ENCODE results near the gene WAPL.

Gene WAPL

DNA sequence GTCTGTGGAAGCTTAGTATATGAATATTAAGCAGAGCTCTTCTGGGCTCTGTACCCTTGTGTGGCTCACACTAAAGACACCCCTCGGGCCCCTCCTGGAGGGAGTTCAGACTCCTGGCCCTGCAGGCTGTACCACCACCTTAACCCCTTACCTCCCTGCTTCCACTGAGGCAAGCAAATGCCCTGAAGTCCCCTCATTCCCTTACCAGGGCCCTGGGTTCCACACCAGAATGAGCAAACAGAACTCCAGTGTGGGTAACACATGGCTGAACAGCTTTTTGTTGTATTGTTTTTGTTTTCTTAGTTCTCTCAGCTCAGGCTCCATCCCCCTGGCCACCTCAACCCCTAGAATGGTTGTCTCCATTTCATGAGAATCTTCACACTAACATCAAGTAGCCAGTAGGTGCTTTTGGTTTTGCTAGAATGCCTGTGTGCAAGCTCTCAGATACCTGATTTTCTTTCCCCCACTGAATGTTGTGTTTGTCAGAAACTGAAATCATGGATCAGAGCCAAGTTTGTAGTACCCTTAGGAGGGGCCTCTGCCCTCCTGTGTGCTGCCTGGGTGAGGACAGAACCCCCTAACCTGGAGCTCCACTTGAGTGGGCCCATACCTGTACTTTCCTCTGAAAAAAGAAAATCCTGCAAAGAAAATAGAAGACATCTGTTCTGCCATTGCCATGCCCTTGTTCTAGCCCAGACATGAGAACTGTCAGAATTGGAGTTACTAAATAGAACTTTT lies 2.8 kb upstream of the WAPL start:
- no peak for DNase-seq

DNA sequence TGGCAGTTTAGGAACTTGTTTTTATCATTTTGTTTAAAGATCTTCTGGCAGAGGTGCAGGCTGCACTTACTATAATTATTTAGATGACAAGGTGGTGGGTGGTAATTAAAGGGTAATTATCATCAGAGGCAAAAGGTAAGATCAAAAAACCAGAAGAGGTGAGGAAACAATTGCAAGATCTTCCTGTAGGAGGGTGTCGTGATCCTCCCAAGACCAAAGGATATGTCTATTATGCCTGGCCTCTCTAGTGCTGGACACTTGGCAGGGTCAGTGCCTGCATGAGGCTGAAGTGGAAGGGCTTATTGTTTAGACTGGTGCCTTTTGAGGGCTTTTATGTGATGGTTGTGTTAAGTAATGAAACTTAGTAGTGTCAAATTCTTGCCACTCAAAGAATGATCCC lies 1.8 kb upstream of the WAPL start:
- no peak for DNase-seq

DNA sequence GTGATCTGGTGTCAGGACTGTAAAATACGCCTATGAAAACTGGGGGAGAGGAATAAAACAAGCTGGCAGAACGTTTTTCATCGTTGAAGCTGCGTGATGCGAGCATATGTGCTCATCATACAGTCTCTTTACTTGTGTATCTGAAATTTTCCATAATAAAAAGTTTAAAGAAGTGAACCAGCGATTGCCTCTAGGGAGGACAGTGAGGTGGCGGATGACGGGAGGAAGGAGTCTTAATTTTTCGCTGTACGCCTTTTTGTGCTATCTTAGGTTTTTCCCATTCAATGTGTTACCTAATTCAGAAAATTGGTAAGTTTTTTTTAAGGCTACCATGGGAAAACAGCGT lies 891 bp upstream of the WAPL start:
- no peak for DNase-seq

DNA sequence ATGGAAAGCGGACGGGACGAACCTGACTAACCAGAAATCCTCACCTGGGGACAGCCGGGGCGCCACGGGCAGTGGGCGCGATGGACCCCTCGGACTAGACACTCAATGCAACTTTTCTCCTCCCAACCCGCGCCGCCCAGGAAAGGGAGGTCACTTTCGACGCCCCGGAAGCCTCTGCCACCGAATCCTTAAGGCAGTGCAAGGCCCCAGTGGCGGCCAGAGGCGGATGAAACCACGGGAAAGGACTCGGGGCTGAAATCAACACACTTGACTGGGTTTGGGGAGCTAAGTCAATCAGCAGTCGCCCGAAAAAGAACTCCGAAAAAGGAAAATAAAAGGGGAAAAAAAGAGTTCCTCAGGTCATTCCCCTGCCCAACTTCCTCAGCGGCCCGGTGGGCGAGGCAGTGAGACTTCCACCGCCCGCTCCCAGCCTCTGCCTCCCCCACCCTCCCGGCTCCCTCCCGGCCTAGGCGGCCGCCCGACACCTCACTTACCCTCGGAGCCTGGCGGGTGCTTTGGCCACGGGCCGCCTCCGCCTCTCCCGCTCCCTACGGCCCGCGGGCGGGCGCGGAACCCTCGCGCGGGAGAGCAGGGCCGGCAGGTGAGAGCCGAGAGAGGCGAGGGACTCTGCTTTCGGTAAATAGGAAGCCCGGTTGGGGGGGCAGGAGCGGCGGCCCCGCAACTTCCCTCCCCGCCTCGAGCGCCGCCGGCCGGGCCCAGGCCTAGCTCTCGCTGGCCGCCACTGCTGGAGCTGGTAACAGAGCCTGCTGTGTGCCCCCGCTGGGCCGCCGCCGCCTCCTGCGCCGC lies 518 bp downstream of the WAPL start:
- DNase-seq: peak; percentile 67

DNA sequence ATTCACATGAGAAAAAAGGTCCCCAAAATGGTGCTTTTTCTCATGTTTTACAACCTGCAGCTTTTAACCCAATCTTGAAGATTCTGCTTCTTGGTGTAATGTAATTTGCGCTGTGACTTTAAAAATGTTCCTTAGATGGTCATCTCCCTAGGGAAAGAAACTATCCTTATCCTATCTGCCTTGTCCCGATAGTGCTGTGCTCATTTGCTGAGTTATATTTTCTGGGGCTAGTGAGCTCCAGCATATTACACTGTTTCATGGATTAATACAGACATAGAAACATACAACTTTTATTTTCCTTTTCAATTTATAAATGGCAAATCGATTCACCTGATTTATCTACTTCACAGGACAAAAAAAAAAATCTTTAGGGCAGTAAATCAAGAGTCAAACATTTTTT lies 2.8 kb downstream of the WAPL start:
- no peak for DNase-seq

DNA sequence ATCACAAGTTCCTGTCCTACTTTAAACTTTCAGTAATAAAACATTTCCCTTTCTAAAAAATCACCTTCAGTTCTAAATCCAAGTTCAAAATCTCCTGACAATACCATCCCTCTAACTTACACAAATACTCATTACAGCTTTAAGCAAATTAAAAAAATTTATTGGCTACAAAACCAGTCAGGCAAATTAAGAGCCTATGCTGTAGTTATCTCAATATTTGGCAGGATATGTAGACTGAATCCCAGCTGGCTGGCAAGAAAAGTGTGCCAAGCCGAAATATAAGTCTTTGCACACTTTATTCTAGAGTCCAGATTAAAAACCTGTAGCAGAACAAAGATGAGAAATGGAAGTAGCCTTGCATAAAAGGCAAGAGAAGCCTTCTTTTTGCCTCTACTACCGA lies 9.5 kb downstream of the WAPL start:
- DNase-seq: no peak

DNA sequence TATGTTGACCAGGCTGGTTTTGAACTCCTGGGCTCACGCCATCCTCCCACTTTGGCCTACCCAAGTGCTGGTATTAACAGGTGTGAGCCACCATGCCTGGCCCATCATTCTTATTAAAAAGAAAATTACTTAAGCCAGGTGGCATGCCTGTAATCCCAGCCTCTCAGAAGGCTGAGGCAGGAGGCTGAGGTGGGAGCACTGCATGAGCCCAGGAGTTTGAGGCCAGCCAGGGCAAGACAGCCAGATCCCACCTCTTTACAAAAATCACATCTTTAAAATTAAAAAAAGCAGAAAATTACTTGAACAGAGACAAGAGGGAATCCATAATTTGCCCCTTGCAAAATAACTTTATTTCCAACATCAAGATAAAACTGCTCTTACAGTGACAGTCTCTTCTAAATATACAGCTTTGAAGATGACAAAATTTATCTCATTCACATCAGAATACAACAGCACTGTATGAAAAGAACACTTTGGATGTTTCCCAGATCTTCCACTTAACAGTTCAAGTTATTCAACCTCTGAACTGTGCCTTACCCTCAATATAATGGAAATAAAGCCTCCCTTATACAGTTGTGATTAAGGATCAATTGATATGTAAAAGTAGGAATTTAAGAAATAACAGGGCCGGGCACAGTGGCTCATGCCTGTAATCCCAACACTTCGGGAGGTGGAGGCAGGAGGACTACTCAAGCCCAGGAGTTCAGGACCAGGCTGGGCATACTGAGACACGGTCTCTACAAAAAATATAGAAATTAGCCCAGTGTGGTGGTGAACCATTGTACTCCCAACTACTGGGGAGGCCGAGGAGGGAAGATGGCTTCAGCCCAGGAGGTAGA lies 10.3 kb downstream of the WAPL start:
- no peak for DNase-seq

DNA sequence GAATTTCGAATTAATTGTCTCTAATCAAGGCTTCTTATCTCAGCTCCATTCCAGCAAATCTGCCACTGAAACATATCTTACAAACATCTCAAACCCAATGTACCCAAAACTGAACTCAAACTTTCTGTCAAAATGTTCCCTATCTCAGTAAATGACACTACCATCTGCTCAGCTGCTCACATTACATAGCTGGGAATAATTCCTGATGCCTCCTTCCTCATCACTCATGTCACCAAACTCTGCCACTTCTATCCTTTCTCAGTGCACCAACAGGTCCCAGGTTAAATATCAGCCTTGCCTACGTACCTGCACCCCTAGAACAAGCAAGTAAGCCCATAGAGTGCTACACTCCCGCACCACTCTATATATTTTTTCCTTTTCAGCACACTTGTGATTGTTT lies 12.4 kb downstream of the WAPL start:
- DNase-seq: no peak

DNA sequence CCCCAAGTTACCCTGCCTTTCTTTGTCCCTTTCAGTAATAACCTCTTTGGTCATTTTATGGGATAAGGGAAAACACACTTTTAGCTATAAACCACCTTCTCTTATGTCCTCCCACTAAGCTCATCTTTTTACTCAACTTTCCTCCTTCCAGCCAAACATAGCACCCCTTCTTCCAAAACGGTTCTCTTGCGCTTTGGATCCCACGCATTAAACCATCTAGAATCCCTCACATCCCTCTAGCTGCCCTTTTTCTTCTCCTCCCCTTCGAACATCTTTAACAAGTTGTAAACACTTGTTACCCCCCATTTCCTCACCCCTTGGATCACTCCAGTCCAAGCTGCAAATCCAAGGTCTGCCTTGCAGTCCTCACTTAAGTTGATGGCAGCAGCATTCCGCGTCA lies 13.4 kb downstream of the WAPL start:
- DNase-seq: no peak

DNA sequence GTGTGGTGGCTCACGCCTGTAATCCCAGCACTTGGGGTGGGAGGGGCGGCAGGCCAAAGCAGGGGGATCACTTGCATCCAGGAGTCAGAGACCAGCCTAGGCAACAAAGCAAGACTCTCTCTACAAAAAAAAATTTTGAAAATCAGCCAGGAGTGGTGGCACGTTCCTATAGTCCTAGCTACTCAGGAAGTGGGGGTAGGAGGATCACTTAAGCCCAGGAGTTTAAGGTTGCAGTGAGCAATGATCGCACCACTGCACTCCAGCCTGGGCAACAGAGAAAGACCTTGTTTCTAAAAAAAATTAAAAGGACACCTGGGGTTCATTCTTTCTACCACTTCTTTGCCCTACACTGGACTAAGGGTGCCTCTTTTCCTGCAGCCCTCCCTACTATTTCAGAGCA lies 15.1 kb downstream of the WAPL start:
- no peak for DNase-seq

DNA sequence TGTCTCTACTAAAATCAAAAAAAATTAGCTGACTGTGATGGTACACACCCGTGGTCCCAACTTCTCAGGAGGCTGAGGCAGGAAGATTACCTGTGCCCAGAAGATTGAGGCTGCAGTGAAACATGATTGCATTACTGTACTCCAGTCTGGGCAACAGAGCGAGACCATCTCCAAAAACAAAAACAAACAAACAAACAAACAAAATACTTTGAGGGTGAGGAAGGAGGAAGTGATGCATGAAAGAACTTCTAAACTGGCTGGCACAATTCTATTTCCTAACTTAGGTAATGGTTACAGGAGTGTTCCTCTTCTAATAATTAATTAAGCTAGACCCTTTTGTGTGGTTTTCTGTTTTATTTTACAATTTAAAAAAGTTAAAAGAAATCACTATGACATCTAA lies 15.5 kb downstream of the WAPL start:
- DNase-seq: no peak

DNA sequence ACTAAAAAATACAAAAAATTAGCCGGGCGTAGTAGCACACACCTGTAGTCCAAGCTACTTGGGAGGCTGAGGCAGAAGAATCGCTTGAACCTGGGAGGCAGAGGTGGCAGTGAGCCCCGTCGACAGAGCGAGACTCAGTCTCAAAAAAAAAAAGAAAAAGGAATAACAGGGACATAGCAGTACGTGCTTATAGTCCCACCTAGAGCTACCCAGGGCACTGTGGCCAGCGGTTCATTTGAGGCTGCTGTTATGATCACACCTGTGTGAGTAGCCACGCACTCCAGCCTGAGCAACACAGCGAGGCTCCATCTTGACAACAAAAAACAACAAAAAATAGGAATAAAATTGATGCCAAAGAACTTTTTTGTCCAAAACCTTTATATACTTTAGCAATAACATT lies 17.1 kb downstream of the WAPL start:
- no peak for DNase-seq

DNA sequence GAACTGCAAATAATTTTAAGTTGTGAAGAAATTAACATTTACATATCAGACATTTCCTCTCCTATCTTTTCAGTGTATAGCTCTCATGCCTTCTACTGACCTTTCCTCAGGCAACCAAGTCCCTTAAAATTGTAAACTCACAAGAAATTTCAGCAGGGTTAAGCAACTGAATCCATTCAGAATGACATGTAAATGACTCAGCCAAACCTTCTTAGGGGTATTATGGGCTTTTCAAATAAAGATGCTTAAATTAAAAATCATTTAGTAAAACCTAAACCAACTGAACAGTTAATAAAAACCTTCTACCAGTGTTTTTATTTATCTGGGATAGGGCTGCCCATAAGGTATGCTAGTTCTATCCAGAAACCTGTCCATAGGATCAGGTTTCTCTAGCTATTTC lies 20.7 kb downstream of the WAPL start:
- no peak for DNase-seq

DNA sequence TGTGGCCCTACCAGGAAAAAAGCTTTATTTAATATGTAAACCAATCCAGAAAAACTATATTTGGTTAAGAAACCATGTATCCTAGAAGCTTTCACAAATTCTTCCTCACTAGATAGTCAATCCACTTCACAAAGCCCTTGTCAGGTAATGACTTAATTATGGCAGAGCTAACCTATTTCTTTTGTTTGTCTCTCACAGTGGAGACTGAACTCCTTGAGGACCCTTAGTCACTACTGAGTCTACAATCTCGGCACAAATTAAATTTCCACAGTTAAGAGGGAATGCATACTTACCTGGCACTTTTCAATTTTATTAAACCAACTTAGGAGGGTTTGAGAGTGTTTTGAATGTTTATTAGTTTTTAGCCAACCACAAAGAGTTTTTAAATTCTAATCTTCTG lies 23.0 kb downstream of the WAPL start:
- DNase-seq: no peak

DNA sequence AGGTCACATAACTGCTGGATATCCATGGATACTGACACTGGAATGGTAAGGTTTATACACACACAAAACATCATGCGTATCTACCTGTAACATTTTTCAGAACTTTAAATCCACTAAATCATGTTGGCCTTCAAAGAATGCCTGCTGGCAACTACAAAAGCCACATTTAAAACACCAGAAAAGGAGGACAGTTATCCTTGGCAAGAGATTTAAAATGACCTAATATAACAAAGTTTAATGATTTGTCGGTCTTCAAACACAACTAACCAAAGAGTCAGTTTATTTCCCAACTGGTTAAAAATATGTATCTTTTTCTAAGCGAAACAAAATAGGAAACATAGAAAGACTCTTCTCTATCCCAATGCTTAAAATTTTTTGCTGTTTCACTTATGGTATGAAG lies 24.0 kb downstream of the WAPL start:
- DNase-seq: no peak

DNA sequence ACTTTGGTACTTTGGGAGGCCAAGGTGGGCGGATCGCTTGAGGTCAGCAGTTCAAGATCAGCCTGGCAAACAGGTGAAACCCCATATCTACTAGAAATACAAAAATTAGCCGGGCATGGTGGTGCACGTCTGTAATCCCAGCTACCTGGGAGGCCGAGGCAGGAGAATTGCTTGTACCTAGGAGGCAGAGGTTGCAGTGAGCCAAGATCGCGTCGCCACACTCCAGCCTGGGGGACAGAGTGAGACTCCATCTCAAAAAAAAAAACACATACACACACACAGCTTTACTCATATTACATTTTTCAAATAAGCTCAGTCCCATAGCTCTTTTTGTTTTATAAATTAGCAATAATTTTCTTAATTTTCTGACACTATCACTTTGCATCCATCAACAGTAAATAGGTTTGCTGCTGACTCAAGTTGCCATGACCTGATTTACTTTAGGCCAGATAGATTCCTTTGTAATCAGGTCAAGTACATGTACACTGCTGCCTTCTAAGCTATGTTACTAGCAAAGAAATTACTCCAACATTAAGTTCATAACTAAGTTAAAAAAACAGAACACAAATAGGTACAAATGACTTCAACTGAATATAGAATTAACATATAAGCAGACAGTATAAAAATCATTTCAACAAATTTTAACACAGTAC lies 31.5 kb downstream of the WAPL start:
- DNase-seq: no peak

DNA sequence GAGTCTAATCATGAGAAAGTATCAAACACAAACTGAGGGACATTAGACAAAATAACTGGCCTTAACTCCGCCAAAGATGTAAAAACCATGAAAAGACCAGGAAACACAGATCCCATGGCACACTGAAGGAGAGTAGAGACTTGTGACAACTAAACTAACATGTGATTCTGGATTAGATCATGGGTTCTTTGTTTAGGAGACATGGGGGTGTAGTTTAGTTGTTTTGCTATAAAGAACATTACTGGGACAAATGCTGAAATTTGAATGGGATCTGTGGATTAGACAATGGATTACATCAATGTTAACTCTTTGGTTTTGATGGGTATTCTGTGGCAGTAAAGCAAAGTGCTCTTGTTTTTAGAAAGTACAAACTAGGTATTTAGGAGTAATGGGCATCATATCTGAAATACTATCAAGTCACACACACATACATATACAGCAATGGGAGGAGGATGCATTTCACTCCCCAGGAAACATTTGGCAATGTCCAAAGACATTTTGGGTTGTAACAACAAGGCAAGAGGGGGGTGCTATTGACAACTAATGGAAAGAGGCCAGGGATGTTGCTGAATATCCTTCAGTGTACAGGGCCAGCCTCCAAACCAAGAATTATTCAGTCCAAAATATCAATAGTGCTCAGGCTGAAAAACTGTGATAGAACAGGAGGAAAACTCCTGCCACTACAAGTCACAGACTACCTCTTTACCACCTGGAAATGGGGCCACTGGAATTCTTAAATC lies 32.4 kb downstream of the WAPL start:
- no peak for DNase-seq

DNA sequence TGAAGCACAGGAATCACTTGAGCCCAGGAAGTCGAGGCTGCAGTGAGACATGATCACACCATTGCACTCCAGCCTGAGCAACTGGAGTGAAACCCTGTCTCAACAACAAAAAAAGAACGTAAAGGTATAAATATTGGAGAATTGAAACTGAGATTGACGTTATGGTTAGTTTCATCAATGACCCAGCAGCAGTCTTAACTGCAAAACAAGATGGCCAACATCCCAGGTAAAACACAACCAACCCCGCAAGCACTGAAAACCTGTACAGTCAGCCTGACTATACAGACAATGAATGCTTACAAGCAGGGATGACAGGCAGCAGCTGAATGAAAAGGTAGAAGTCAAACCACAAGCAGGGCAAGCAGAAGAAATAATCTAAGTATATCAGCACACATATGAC lies 34.7 kb downstream of the WAPL start:
- no peak for DNase-seq

DNA sequence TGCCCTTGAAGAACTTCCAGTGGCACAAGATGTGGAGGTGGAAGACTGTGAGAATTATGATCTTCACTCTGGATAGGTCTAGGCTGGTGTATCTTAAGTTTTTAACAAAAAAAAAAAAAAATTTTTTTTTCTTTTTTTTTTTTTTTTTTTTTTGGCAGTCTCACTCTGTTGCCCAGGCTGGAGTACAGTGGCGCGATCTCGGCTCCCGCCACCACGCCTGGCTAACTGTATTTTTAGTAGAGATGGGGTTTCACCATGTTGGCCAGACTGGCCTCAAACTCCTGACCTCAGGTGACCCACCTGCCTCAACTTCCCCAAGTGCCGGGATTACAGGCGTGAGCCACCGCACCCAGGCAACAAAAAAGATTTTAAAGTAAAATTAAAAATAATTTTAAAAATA lies 37.9 kb downstream of the WAPL start:
- no peak for DNase-seq

DNA sequence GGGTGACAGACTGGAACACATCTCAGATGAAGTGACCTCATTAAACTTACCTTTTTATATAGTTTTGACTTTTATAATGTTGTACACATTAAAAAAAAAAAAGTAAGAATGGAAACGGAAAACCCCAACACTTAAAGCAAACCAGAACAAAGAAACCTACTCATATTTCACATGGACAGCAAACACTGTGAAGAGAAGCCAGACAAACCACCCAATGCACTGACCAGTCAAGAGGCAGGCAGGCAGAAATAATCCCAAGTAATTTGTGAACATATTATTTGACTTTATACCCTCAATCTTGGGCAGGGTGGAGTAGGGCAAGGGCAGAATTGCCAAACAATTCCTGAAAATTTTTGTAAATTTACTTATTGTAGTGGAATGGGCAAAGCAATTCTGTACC lies 39.8 kb downstream of the WAPL start:
- DNase-seq: no peak

DNA sequence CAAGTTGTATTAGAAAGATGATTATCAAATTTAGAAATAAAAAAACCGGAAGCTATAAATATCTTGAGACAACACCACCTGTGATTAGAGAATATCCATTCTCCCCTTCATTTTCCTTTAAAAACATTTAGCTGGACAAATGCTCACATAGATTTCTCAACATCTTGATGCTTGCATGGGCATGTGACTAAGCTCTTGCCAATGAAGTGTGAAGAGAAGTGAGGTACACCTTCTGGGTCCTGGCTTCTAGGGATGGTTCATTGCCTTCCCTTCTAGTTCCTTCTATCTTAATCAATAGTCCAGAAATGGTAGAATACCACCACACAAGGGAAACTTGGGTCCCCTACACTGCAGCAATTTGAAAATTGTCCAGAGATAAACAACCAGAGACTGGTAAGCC lies 41.0 kb downstream of the WAPL start:
- DNase-seq: no peak

DNA sequence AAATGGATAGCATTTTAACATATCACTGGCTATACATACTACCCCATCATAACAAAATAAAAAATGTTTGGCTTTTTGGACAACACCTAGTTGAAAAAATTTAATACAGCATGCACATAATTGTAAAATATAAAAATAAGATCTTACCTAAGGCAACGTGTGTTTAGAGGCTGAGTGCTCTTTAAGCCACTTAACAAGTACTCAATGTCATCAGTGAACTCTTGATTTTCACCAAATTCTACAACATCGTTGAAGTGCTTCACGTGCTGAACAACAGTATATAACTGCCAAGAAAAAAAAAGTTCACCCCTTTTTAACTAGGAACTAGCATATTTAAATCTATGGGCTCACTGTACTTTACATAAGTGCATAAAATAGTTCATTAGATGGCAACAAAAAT lies 49.5 kb downstream of the WAPL start:
- no peak for DNase-seq

All from activated CD4-positive, alpha-beta T cell treated with anti-CD3 and anti-CD28 coated beads, Interleukin-2, amount 50 U/mL, for 16 hours (primary cell).